ENCODE data around the gene TLL2.

Gene TLL2

DNA sequence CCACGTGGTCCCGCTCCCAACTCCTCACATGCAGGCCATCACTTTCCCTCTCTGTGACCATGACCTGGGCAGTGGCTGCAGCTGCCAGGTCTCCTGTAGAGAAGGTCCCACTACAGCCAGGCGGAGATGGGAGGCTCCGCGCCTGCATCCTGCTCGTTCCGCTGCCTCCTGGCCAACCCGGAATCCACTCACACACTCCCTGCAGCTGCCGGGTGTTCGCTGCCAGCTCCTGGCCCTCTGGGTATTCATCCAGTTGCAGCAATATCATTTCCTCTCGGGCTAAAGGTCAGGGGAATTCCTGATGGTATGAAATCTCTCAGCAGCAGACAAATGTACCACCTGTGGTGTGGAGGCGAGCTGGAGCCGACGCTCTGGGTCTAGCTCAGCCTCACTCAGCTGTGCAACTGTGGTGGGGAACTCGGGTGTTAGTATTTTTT lies 65.7 kb downstream of the TLL2 start:
- no peak for TF ChIP-seq EZH2 (IDR thresholded peaks at IDR 0.05; ENCODE audit: borderline replicate concordance, low read depth, low read length, severe bottlenecking)
- TF ChIP-seq, protein P1, sequence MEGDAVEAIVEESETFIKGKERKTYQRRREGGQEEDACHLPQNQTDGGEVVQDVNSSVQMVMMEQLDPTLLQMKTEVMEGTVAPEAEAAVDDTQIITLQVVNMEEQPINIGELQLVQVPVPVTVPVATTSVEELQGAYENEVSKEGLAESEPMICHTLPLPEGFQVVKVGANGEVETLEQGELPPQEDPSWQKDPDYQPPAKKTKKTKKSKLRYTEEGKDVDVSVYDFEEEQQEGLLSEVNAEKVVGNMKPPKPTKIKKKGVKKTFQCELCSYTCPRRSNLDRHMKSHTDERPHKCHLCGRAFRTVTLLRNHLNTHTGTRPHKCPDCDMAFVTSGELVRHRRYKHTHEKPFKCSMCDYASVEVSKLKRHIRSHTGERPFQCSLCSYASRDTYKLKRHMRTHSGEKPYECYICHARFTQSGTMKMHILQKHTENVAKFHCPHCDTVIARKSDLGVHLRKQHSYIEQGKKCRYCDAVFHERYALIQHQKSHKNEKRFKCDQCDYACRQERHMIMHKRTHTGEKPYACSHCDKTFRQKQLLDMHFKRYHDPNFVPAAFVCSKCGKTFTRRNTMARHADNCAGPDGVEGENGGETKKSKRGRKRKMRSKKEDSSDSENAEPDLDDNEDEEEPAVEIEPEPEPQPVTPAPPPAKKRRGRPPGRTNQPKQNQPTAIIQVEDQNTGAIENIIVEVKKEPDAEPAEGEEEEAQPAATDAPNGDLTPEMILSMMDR (IDR thresholded peaks at IDR 0.05; ENCODE audit: borderline replicate concordance, extremely low read depth, low read length, poor library complexity, severe bottlenecking): no peak
- Histone ChIP-seq H3K27me3 (ENCODE audit: insufficient read depth, low read length, poor library complexity) (peaks cover 5% of the 10 kb centered on the region), H3K9me3 (ENCODE audit: insufficient read depth, low read length, severe bottlenecking) (no peaks in the 10 kb centered on the region), H3K9ac (ENCODE audit: low read depth, low read length) (no peak overlapping the region), H3K4me3 (ENCODE audit: low read depth in 1 of 2, low read length in 2 of 2) (no peak overlapping the region), H3K4me1 (ENCODE audit: insufficient read depth, low read length) (no peaks in the 10 kb centered on the region), H3K4me2 (ENCODE audit: insufficient read depth, low read length) (no peak overlapping the region), H2AFZ (ENCODE audit: low read depth, low read length) (no peak overlapping the region), H3K36me3 (ENCODE audit: insufficient read depth, low read length) (no peaks in the 10 kb centered on the region), H3K79me2 (ENCODE audit: insufficient read depth, low read length) (no peaks in the 10 kb centered on the region), H3K27ac (ENCODE audit: low read length) (no peak overlapping the region), H4K20me1 (ENCODE audit: insufficient read depth, low read length) (no peaks in the 10 kb centered on the region)
- DNase-seq: no peak
- no peak for ATAC-seq (ENCODE audit: insufficient read depth, low read depth)

DNA sequence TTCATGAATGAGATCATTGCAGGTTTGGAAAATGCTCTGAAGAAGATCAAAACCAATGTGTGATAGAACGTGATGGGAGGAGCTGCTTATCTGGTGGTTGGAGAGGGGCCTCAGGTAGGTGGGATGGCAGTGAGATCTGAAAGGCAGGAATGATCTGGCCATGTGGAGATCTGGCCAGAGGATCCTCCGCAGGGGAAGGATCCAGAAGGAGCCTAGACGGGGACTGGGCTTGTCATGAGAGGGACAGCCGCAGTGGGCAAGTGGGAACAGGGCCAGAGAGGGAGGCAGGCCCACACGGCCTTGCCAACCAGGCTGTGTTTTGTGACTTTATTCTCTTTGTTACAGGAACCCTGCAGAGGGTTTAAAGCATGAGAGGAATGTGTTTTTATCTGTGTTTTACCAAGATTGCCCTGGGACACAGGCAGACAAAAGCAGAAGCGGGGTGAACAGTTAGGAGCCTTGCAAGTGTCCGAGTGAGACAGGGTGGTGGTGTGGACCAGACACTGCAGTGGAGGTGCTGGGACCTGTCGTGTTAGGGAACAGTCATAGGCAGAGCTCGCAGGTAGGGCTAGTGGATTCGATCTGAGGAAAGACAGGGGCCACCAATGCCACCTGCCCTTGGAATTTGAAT lies 66.6 kb downstream of the TLL2 start:
- Histone ChIP-seq H3K27me3 (ENCODE audit: insufficient read depth, low read length, poor library complexity) (peaks cover 5% of the 10 kb centered on the region), H3K9ac (ENCODE audit: low read depth, low read length) (no peak overlapping the region), H3K27ac (ENCODE audit: low read length) (no peak overlapping the region), H3K4me2 (ENCODE audit: insufficient read depth, low read length) (no peak overlapping the region), H3K79me2 (ENCODE audit: insufficient read depth, low read length) (no peaks in the 10 kb centered on the region), H3K4me1 (ENCODE audit: insufficient read depth, low read length) (no peaks in the 10 kb centered on the region), H3K36me3 (ENCODE audit: insufficient read depth, low read length) (no peaks in the 10 kb centered on the region), H3K4me3 (ENCODE audit: low read depth in 1 of 2, low read length in 2 of 2) (no peak overlapping the region), H2AFZ (ENCODE audit: low read depth, low read length) (no peak overlapping the region), H4K20me1 (ENCODE audit: insufficient read depth, low read length) (no peaks in the 10 kb centered on the region), H3K9me3 (ENCODE audit: insufficient read depth, low read length, severe bottlenecking) (no peaks in the 10 kb centered on the region)
- TF ChIP-seq, protein P1 (IDR thresholded peaks at IDR 0.05; ENCODE audit: borderline replicate concordance, extremely low read depth, low read length, poor library complexity, severe bottlenecking): no peak
- TF ChIP-seq EZH2 (IDR thresholded peaks at IDR 0.05; ENCODE audit: borderline replicate concordance, low read depth, low read length, severe bottlenecking): no peak
- no peak for DNase-seq
- no peak for ATAC-seq (ENCODE audit: insufficient read depth, low read depth)

DNA sequence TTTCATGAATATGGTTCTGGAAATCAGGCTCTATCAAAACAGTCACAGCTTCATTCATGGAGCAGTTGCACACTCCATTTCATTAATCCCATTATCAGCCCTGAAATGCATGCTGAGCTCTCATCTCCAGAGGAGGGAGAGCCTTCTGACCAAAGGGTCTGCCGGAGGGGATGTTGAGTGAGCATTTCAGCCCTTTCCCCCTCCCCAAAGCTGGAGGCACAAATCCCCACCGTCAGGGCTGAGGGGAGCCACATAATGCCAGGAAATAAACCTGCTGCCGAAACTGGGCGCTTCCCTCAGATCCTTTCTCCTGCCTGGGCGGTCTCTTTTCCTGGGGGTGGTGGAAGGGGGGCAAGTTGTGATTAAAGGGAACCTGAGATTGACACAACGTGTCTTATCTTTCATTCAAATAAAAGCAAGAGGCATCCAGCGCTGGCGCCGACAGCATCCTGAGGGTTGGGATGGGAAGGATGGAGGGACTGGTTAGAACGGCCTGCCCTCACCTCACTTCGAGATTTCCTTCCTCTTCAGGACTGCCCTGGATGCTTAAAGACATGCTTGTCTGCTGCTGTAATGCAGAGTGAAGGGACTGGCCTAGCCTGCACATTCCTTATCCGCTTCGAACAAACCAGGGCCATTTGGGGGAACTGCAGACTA lies 71.6 kb downstream of the TLL2 start:
- Histone ChIP-seq H3K9ac (ENCODE audit: low read depth, low read length) (no peak overlapping the region), H3K9me3 (ENCODE audit: insufficient read depth, low read length, severe bottlenecking) (no peaks in the 10 kb centered on the region), H3K4me3 (ENCODE audit: low read depth in 1 of 2, low read length in 2 of 2) (no peak overlapping the region), H3K4me2 (ENCODE audit: insufficient read depth, low read length) (no peak overlapping the region), H3K79me2 (ENCODE audit: insufficient read depth, low read length) (no peaks in the 10 kb centered on the region), H3K36me3 (ENCODE audit: insufficient read depth, low read length) (no peaks in the 10 kb centered on the region), H3K27ac (ENCODE audit: low read length) (no peak overlapping the region), H4K20me1 (ENCODE audit: insufficient read depth, low read length) (no peaks in the 10 kb centered on the region), H3K27me3 (ENCODE audit: insufficient read depth, low read length, poor library complexity) (peaks cover 3% of the 10 kb centered on the region), H3K4me1 (ENCODE audit: insufficient read depth, low read length) (no peaks in the 10 kb centered on the region), H2AFZ (ENCODE audit: low read depth, low read length) (no peak overlapping the region)
- DNase-seq (no peak), ATAC-seq (ENCODE audit: insufficient read depth, low read depth) (no peak)
- no peak for TF ChIP-seq EZH2 (IDR thresholded peaks at IDR 0.05; ENCODE audit: borderline replicate concordance, low read depth, low read length, severe bottlenecking)

DNA sequence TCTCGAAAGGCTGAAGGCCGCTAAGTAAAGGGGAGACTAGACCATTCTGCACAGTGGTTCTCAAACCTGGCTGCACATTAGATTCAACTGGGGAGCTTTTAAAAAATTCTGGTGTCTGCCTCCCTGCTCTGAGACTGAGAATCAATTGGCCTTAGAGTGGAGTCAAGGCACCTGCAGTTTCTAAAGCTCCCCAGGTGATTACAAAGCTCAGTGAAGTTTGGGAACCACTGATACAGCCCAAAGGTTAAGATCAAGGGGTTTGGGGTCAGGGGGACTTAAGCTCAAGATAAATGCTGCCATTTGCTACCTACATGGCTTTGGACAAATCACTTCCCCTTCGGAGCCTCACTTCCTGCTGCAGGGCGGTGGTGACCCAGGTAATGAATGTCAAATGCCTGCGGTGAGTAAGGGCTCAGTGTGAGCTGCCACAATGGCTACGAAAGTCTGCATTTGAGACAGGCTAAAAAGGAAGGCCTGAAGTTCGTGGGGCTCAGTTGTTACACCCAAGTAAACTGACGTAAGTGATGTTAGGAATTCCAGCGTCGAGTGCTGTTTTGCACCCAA lies 72.3 kb downstream of the TLL2 start:
- Histone ChIP-seq H3K9me3 (ENCODE audit: insufficient read depth, low read length, severe bottlenecking) (no peaks in the 10 kb centered on the region), H3K36me3 (ENCODE audit: insufficient read depth, low read length) (no peaks in the 10 kb centered on the region), H3K27me3 (ENCODE audit: insufficient read depth, low read length, poor library complexity) (peaks cover 3% of the 10 kb centered on the region), H3K4me3 (ENCODE audit: low read depth in 1 of 2, low read length in 2 of 2) (no peak overlapping the region), H2AFZ (ENCODE audit: low read depth, low read length) (no peak overlapping the region), H3K27ac (ENCODE audit: low read length) (no peak overlapping the region), H3K79me2 (ENCODE audit: insufficient read depth, low read length) (no peaks in the 10 kb centered on the region), H3K9ac (ENCODE audit: low read depth, low read length) (no peak overlapping the region), H3K4me2 (ENCODE audit: insufficient read depth, low read length) (no peak overlapping the region), H4K20me1 (ENCODE audit: insufficient read depth, low read length) (no peaks in the 10 kb centered on the region), H3K4me1 (ENCODE audit: insufficient read depth, low read length) (no peaks in the 10 kb centered on the region)
- ATAC-seq (ENCODE audit: insufficient read depth, low read depth) (no peak), DNase-seq (no peak)
- TF ChIP-seq EZH2 (IDR thresholded peaks at IDR 0.05; ENCODE audit: borderline replicate concordance, low read depth, low read length, severe bottlenecking): no peak
- TF ChIP-seq, protein P1 (IDR thresholded peaks at IDR 0.05; ENCODE audit: borderline replicate concordance, extremely low read depth, low read length, poor library complexity, severe bottlenecking): no peak
